Ovary (tissue), 9 donors: ENCODE results near the gene MYO15B. TPM values are rescaled to one million over a fixed set of nuclear protein-coding genes. Genes with fewer than 3 reads are reported as not detected.

Experiments used
- DNase-seq, 5 donors: peaks; one replicate each; pipeline ENCODE4 v3.0.0-alpha.2; 2019 to 2020
- H3K27ac ChIP-seq, 2 donors: fragments of 200-600 bp; one replicate each; pipeline versions ENCODE4 v1.5.1 to v1.8.0; 2019 to 2022
- H3K27me3 ChIP-seq: fragments of 200-600 bp; one replicate; pipeline ENCODE4 v1.8.0; 2022
- H3K36me3 ChIP-seq: fragments of 200-600 bp; sonication (generic); one replicate; pipeline ENCODE4 v1.5.1; 2019
- H3K4me1 ChIP-seq: one replicate; pipeline ENCODE4 v1.8.1; 2013; ENCODE audit warnings: mild to moderate bottlenecking, moderate library complexity; ENCODE audit not compliant: insufficient read depth
- H3K4me3 ChIP-seq: fragments of 200-600 bp; sonication (generic); one replicate; pipeline ENCODE4 v1.5.1; 2017
- H3K9me3 ChIP-seq, 2 donors: fragments of 200-600 bp in 1 of 2; sonication (generic) in 1 of 2; one replicate each; pipeline versions ENCODE4 v1.5.1 to v1.8.1; 2013 to 2019; ENCODE audit warnings: mild to moderate bottlenecking in 1 of 2, moderate library complexity in 1 of 2
- CTCF ChIP-seq, 3 donors: fragments of 450-650 bp in 2 of 3; fragments of 200-600 bp in 1 of 3; IDR thresholded peaks; one replicate each; pipeline versions ENCODE4 v1.5.1 to v1.8.0; 2016 to 2022; ENCODE audit warnings: antibody characterized with exemption in 3 of 3, mild to moderate bottlenecking in 1 of 3
- EP300 ChIP-seq: sonication (generic); formaldehyde crosslinking; IDR thresholded peaks from one replicate; pipeline ENCODE4 v1.6.1; 2017; ENCODE audit warnings: antibody characterized with exemption
- POLR2A ChIP-seq: fragments of 450-650 bp; IDR thresholded peaks from one replicate; pipeline ENCODE4 v1.6.1; 2017; ENCODE audit warnings: antibody characterized with exemption, mild to moderate bottlenecking, moderate library complexity
- WGBS, 3 donors: extraction: QIAGEN DNeasy Blood & Tissue Kit in 1 of 3; methylation state at CpG; one replicate each; pipeline versions ENCODE4 v1.1.5 to v1.1.7; 2013 to 2017; 5-methylcytosine and 5-hydroxymethylcytosine counted together
- intact Hi-C, 4 donors: fragments of 100-400 bp; cut with DNase I; formaldehyde crosslinking; loops; one replicate each; pipeline versions ENCODE4 v1.11.0 to v1.15.1; 2022 to 2023
- polyA plus RNA-seq, 2 donors: library from polyadenylated mRNA; stranded (reverse); fragments of 200-250 nt in 1 of 2; fragments of 350-450 nt in 1 of 2; fragmentation: Illumina TruSeq in 1 of 2; extraction: RNeasy Lipid Tissue Mini Kit (QIAGEN cat#74804) in 1 of 2; gene quantifications; one replicate each; pipeline ENCODE4 v1.2.3, GENCODE V29; 2013 to 2014
- total RNA-seq, 7 donors: library from RNA; depleted of rRNA in 2 of 7; stranded (reverse); fragments of >200 nt in 2 of 7; fragmentation: NEBNext Ultra II Directional in 3 of 7; extraction: Animal tissue kit (Norgen Biotek cat#: 25700) in 3 of 7; gene quantifications; one replicate each; pipeline versions ENCODE4 v1.1.0 to v1.2.4, GENCODE V29; 2016 to 2023
- donor health status: DM: no; HTN: no; CAD: no; lungs with moderate emphysema.
- donor health status: DM: no; HTN: no; CAD: no.
- donor health status: Bipolar disorder and iron deficiency.
- donor health status: DM: yes; HTN: yes; CAD: no.
- donor health status: DM: no; HTN: no; CAD: no.
- donor health status: DM: yes; HTN: yes; CAD: no.

Gene MYO15B
- total and polyA plus RNA-seq, 9 donors: 31.0 to 383 (median 238) TPM

- Histone ChIP-seq H3K36me3 (no peaks in the 10 kb centered on the region), H3K9me3 (no peaks in the 10 kb centered on the region), H3K27me3 (no peaks in the 10 kb centered on the region), H3K4me1 (no peaks in the 10 kb centered on the region), H3K27ac (no peak overlapping the region), H3K4me3 (no peak overlapping the region)
- 92 to 94% (median 93%) methylated on average over 6 of the region's 6 CpGs for WGBS, 3 donors
- no peak for DNase-seq
- TF ChIP-seq EP300: no peak
- no peak for TF ChIP-seq CTCF (IDR thresholded peaks at IDR 0.05)
- no peak for TF ChIP-seq POLR2A
- intact Hi-C loops: no loop called here
Measured at GRCh38 chr17:75649687-75650086, 62.1 kb downstream of the MYO15B start.

- Histone ChIP-seq H3K27me3 (no peaks in the 10 kb centered on the region), H3K36me3 (no peaks in the 10 kb centered on the region), H3K27ac (no peak overlapping the region), H3K9me3 (no peaks in the 10 kb centered on the region), H3K4me3 (no peak overlapping the region), H3K4me1 (no peaks in the 10 kb centered on the region)
- DNase-seq: no peak
- TF ChIP-seq POLR2A (no peak), CTCF (IDR thresholded peaks at IDR 0.05) (no peak), EP300 (no peak)
- WGBS, 3 donors: 86 to 93% (median 88%) methylated on average over 7 of the region's 7 CpGs
- intact Hi-C loops: no loop called here
Measured at GRCh38 chr17:75650874-75651273, 63.3 kb downstream of the MYO15B start.

- peak in 1 of 5 donors; percentile 24 for DNase-seq
- H3K9me3 ChIP-seq: no peaks in the 10 kb centered on the region
- H3K36me3 ChIP-seq: no peaks in the 10 kb centered on the region
- no peak overlapping the region for H3K4me3 ChIP-seq
- no peak overlapping the region for H3K27ac ChIP-seq
- TF ChIP-seq CTCF (IDR thresholded peaks at IDR 0.05) (no peak), EP300 (no peak), POLR2A (no peak)
- H3K27me3 ChIP-seq: no peaks in the 10 kb centered on the region
- intact Hi-C loops: no loop called here
- WGBS, 3 donors: 89 to 96% (median 90%) methylated on average over 5 of the region's 5 CpGs
- H3K4me1 ChIP-seq: no peaks in the 10 kb centered on the region
Measured at GRCh38 chr17:75652341-75652740, 64.7 kb downstream of the MYO15B start.

GRCh38 chr17:75652934-75653549, 65.4 kb downstream of the MYO15B start:
- intact Hi-C loops: no loop called here
- no peaks in the 10 kb centered on the region for H3K4me1 ChIP-seq
- no peaks in the 10 kb centered on the region for H3K9me3 ChIP-seq
- H3K36me3 ChIP-seq: no peaks in the 10 kb centered on the region
- H3K27ac ChIP-seq: no peak overlapping the region
- WGBS, 3 donors: 55 to 62% (median 61%) methylated on average over 6 of the region's 6 CpGs
- no peaks in the 10 kb centered on the region for H3K27me3 ChIP-seq
- no peak overlapping the region for H3K4me3 ChIP-seq
- TF ChIP-seq EP300: no peak
- no peak for TF ChIP-seq CTCF (IDR thresholded peaks at IDR 0.05)
- TF ChIP-seq POLR2A: no peak
- peak in 1 of 5 donors; percentile 36 for DNase-seq
